ENCODE measurements around the gene C12orf75.

DNA sequence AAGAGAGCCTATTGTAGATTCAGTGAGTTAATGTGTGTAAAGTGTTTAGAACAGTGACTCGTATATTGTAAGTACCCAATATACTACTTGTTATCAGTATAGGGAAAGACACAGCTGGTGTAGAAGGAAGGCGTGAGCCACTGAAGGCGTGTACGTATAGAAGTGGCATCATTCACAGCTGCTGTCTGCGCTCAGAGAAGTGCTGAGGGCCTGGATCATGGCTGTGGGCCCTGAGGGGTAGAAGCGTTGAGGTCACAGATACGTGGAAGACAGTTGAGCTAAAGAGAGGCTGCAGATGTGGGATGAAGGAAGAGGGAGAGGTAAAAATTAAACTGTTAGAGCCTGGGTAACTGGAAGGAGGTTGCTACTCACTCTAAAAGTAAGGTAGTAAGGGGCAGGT lies 5.9 kb downstream of the C12orf75 start:
- TF ChIP-seq, protein P1, sequence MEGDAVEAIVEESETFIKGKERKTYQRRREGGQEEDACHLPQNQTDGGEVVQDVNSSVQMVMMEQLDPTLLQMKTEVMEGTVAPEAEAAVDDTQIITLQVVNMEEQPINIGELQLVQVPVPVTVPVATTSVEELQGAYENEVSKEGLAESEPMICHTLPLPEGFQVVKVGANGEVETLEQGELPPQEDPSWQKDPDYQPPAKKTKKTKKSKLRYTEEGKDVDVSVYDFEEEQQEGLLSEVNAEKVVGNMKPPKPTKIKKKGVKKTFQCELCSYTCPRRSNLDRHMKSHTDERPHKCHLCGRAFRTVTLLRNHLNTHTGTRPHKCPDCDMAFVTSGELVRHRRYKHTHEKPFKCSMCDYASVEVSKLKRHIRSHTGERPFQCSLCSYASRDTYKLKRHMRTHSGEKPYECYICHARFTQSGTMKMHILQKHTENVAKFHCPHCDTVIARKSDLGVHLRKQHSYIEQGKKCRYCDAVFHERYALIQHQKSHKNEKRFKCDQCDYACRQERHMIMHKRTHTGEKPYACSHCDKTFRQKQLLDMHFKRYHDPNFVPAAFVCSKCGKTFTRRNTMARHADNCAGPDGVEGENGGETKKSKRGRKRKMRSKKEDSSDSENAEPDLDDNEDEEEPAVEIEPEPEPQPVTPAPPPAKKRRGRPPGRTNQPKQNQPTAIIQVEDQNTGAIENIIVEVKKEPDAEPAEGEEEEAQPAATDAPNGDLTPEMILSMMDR (IDR thresholded peaks at IDR 0.05) = no peak
- TF ChIP-seq POLR2A (IDR thresholded peaks at IDR 0.05) = no peak
